HepG2 (cell line): ENCODE data around the gene CNPPD1. TPM values are rescaled to one million over a fixed set of nuclear protein-coding genes. Genes with fewer than 3 reads are reported as not detected.

Source experiments
- AGO1 ChIP-seq: fragments of 200-400 bp; formaldehyde crosslinking; IDR thresholded peaks from 2 replicates; pipeline ENCODE4 v1.6.1; 2017; ENCODE audit warnings: mild to moderate bottlenecking, low read depth, low read length, moderate library complexity; ENCODE audit not compliant: poor library complexity, severe bottlenecking
- ESRRA ChIP-seq: sonication (generic); formaldehyde crosslinking; IDR thresholded peaks from 2 replicates; pipeline ENCODE4 v1.5.1; 2020; ENCODE audit warnings: mild to moderate bottlenecking, low read depth, missing genetic modification reagents
- FOSL2 ChIP-seq: sonication (generic); formaldehyde crosslinking; IDR thresholded peaks from 2 replicates; pipeline ENCODE4 v1.4.0; 2020; ENCODE audit warnings: missing genetic modification reagents
- HNF4A ChIP-seq: sonication (generic); formaldehyde crosslinking; IDR thresholded peaks from 2 replicates; pipeline ENCODE4 v1.4.0; 2020; ENCODE audit warnings: missing genetic modification reagents
- MAFK ChIP-seq, 2 experiments: IDR thresholded peaks in 1 of 2; conservative IDR thresholded peaks in 1 of 2; 2 replicates each; pipeline ENCODE4 v1.6.1; 2011; ENCODE audit warnings: improper control_type of control experiment in 2 of 2, low read length in 2 of 2
- MIER3 ChIP-seq: IDR thresholded peaks from 2 replicates; pipeline ENCODE4 v1.6.1; 2016; ENCODE audit warnings: missing compliant biosample characterization, borderline replicate concordance
- NFKBIZ ChIP-seq: IDR thresholded peaks from 2 replicates; pipeline ENCODE4 v1.6.1; 2018; ENCODE audit warnings: missing genetic modification reagents, missing compliant biosample characterization
- NR3C1 ChIP-seq: sonication (generic); formaldehyde crosslinking; IDR thresholded peaks from 2 replicates; pipeline ENCODE4 v1.4.0; 2020; ENCODE audit warnings: missing genetic modification reagents
- PCBP1 ChIP-seq: fragments of 200-400 bp; formaldehyde crosslinking; IDR thresholded peaks from 2 replicates; pipeline ENCODE4 v1.6.1; 2017; ENCODE audit warnings: mild to moderate bottlenecking, low read depth, low read length, borderline replicate concordance
- PHF5A ChIP-seq: IDR thresholded peaks from one replicate; pipeline ENCODE4 v1.6.1; 2018; ENCODE audit warnings: low read depth, missing genetic modification reagents; ENCODE audit not compliant: unreplicated experiment
- SNAI1 ChIP-seq: sonication (generic); formaldehyde crosslinking; IDR thresholded peaks from 2 replicates; pipeline ENCODE4 v1.5.0; 2020; ENCODE audit warnings: mild to moderate bottlenecking, missing genetic modification reagents, borderline replicate concordance
- SP1 ChIP-seq, 2 experiments: fragments of 450-650 bp in 1 of 2; sonication (generic) in 1 of 2; formaldehyde crosslinking in 1 of 2; IDR thresholded peaks; 2 replicates each; pipeline versions ENCODE4 v1.4.0 to v1.6.1; 2016 to 2020; ENCODE audit warnings: missing genetic modification reagents in 1 of 2
- SRSF1 ChIP-seq: fragments of 200-400 bp; formaldehyde crosslinking; optimal IDR thresholded peaks from 2 replicates; pipeline ENCODE3; 2017; ENCODE audit warnings: mild to moderate bottlenecking, low read depth, low read length, moderate library complexity
- UBTF ChIP-seq: sonication (generic); formaldehyde crosslinking; IDR thresholded peaks from 2 replicates; pipeline ENCODE4 v1.4.0; 2020; ENCODE audit warnings: mild to moderate bottlenecking, missing genetic modification reagents
- ZNF343 ChIP-seq: sonication (generic); formaldehyde crosslinking; IDR thresholded peaks from 2 replicates; pipeline ENCODE4 v1.4.0; 2020; ENCODE audit warnings: mild to moderate bottlenecking, missing genetic modification reagents
- ZNF605 ChIP-seq: sonication (generic); formaldehyde crosslinking; IDR thresholded peaks from 2 replicates; pipeline ENCODE4 v1.8.0; 2022; ENCODE audit warnings: mild to moderate bottlenecking, missing genetic modification reagents
- ZNF737 ChIP-seq: sonication (generic); formaldehyde crosslinking; IDR thresholded peaks from 2 replicates; pipeline ENCODE4 v1.5.0; 2020; ENCODE audit warnings: missing genetic modification reagents, mild to moderate bottlenecking, borderline replicate concordance
- polyA plus RNA-seq, 8 experiments: library from polyadenylated mRNA; depleted of rRNA in 3 of 8; stranded (reverse) in 7 of 8; unstranded in 1 of 8; fragments of >200 nt; fragmentation: Illumina TruSeq in 4 of 8; extraction: Trizol in 4 of 8; gene quantifications; 2 replicates each; pipeline versions ENCODE4 v1.2.1 to v1.2.3, GENCODE V29; 2011 to 2016; ENCODE audit warnings: low read depth in 4 of 8, missing spikeins in 1 of 8, mixed read lengths in 1 of 8; ENCODE audit not compliant: insufficient read depth in 1 of 8
- total RNA-seq, 5 experiments: library from RNA; depleted of rRNA; stranded (reverse); fragments of >200 nt; fragmentation: Illumina TruSeq; extraction: Trizol; gene quantifications; 2 replicates each; pipeline ENCODE4 v1.2.3, GENCODE V29; 2016; ENCODE audit warnings: low read depth in 1 of 5
- TF ChIP-seq, protein P1 (sequence below): sonication (generic); formaldehyde crosslinking; IDR thresholded peaks from 2 replicates; pipeline ENCODE4 v1.4.0; 2020; ENCODE audit warnings: missing genetic modification reagents
- TF ChIP-seq, protein P2 (sequence below): sonication (generic); formaldehyde crosslinking; IDR thresholded peaks from 2 replicates; pipeline ENCODE4 v1.4.0; 2020; ENCODE audit warnings: missing genetic modification reagents
- TF ChIP-seq, protein P3 (sequence below): sonication (generic); formaldehyde crosslinking; IDR thresholded peaks from 2 replicates; pipeline ENCODE4 v1.4.0; 2020; ENCODE audit warnings: missing genetic modification reagents, low read depth, mild to moderate bottlenecking, borderline replicate concordance

The CNPPD1 gene
- total and polyA plus RNA-seq, 2 of the 13 experiments (the other 11 are each of a cell fraction or from before 2014, with no cell fraction given), result 35.5 to 49.4 TPM

DNA sequence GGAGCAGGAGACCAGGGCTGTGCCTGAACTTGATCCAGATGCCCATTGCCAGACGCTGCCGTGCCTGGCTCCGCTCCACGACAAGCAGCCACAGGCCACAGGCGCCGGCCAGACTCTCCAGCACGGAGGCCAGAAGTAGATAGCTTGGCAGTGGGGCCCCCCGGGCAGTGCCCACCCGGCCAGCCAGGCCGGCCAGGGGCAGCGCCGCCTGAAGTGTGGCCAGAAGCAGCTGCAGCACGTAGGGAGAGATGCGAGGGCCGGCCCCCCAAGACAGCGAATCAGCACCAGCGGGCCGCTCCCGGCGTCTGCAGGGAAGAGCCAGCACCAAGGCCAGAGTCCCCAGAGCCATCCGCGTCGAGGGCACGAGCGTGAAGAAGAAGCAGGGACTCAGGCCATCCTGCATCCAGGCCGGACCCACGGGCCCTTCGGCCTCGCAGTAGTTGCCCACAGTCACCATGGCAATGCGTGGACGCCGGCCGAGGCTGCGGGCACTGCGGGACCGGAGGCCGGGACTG lies 41.5 kb upstream of the CNPPD1 start (continued):
- TF ChIP-seq ZNF343 (0 out of 2 replicates have a peak, but pooled peaks have one; percentile 4), FOSL2 (CRISPR knock-in tag) (no peak), ZNF605 (no peak; the same call in 1 of the 2 replicates), NFKBIZ (no peak; the same call in 1 of the 2 replicates), SNAI1 (CRISPR knock-in tag) (no peak; the same call in 1 of the 2 replicates), ZNF737 (CRISPR knock-in tag) (peak; percentile 89; the same call in 1 of the 2 replicates), MAFK (conservative IDR thresholded peaks at IDR 0.05 in 1 of 2, IDR thresholded peaks at IDR 0.05 in 1 of 2; ENCODE audit: low read length in 2 of 2) (no peak), SP1 (IDR thresholded peaks at IDR 0.05) (no peak), SP1 (CRISPR knock-in tag; IDR thresholded peaks at IDR 0.05) (no peak), PHF5A (CRISPR knock-in tag) (no peak), MIER3 (CRISPR knock-in tag) (no peak), UBTF (CRISPR knock-in tag) (no peak), ESRRA (CRISPR knock-in tag) (no peak), SRSF1 (no peak), AGO1 (no peak), PCBP1 (no peak), HNF4A (no peak), NR3C1 (no peak)
- TF ChIP-seq, protein P1, sequence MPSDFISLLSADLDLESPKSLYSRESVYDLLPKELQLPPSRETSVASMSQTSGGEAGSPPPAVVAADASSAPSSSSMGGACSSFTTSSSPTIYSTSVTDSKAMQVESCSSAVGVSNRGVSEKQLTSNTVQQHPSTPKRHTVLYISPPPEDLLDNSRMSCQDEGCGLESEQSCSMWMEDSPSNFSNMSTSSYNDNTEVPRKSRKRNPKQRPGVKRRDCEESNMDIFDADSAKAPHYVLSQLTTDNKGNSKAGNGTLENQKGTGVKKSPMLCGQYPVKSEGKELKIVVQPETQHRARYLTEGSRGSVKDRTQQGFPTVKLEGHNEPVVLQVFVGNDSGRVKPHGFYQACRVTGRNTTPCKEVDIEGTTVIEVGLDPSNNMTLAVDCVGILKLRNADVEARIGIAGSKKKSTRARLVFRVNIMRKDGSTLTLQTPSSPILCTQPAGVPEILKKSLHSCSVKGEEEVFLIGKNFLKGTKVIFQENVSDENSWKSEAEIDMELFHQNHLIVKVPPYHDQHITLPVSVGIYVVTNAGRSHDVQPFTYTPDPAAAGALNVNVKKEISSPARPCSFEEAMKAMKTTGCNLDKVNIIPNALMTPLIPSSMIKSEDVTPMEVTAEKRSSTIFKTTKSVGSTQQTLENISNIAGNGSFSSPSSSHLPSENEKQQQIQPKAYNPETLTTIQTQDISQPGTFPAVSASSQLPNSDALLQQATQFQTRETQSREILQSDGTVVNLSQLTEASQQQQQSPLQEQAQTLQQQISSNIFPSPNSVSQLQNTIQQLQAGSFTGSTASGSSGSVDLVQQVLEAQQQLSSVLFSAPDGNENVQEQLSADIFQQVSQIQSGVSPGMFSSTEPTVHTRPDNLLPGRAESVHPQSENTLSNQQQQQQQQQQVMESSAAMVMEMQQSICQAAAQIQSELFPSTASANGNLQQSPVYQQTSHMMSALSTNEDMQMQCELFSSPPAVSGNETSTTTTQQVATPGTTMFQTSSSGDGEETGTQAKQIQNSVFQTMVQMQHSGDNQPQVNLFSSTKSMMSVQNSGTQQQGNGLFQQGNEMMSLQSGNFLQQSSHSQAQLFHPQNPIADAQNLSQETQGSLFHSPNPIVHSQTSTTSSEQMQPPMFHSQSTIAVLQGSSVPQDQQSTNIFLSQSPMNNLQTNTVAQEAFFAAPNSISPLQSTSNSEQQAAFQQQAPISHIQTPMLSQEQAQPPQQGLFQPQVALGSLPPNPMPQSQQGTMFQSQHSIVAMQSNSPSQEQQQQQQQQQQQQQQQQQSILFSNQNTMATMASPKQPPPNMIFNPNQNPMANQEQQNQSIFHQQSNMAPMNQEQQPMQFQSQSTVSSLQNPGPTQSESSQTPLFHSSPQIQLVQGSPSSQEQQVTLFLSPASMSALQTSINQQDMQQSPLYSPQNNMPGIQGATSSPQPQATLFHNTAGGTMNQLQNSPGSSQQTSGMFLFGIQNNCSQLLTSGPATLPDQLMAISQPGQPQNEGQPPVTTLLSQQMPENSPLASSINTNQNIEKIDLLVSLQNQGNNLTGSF (CRISPR knock-in tag), result peak; percentile 69; the same call in 1 of the 2 replicates
- TF ChIP-seq, protein P2, sequence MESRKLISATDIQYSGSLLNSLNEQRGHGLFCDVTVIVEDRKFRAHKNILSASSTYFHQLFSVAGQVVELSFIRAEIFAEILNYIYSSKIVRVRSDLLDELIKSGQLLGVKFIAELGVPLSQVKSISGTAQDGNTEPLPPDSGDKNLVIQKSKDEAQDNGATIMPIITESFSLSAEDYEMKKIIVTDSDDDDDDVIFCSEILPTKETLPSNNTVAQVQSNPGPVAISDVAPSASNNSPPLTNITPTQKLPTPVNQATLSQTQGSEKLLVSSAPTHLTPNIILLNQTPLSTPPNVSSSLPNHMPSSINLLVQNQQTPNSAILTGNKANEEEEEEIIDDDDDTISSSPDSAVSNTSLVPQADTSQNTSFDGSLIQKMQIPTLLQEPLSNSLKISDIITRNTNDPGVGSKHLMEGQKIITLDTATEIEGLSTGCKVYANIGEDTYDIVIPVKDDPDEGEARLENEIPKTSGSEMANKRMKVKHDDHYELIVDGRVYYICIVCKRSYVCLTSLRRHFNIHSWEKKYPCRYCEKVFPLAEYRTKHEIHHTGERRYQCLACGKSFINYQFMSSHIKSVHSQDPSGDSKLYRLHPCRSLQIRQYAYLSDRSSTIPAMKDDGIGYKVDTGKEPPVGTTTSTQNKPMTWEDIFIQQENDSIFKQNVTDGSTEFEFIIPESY (CRISPR knock-in tag), result no peak
- TF ChIP-seq, protein P3, sequence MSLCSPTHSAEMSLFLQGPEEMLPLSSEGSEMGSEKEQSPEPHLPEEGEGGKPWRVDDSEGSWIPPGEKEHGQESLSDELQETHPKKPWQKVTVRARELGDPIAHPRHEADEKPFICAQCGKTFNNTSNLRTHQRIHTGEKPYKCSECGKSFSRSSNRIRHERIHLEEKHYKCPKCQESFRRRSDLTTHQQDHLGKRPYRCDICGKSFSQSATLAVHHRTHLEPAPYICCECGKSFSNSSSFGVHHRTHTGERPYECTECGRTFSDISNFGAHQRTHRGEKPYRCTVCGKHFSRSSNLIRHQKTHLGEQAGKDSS (CRISPR knock-in tag), result peak; percentile 11; the same call in 1 of the 2 replicates
